Stimulated activated CD8-positive, alpha-beta memory T cell treated with anti-CD3 and anti-CD28 coated beads, Interleukin-12 subunit alpha, Interleukin-12 subunit beta, amount 100 ng/mL, for 24 hours (primary cell): ENCODE measurements around the gene PSMD3.

Experiments used
- DNase-seq: peaks from one replicate; pipeline ENCODE4 v3.0.0-alpha.2; 2020; ENCODE audit errors: extremely low read depth

The PSMD3 gene

GRCh38 chr17:40022497-40022896 is 41.9 kb downstream of the PSMD3 start:
- no peak for DNase-seq

- no peak for DNase-seq
These were observed 42.4 kb downstream of the PSMD3 start for GRCh38 chr17:40022961-40023541.

GRCh38 chr17:40023590-40024292 is 43.1 kb downstream of the PSMD3 start:
- DNase-seq, result no peak

DNA sequence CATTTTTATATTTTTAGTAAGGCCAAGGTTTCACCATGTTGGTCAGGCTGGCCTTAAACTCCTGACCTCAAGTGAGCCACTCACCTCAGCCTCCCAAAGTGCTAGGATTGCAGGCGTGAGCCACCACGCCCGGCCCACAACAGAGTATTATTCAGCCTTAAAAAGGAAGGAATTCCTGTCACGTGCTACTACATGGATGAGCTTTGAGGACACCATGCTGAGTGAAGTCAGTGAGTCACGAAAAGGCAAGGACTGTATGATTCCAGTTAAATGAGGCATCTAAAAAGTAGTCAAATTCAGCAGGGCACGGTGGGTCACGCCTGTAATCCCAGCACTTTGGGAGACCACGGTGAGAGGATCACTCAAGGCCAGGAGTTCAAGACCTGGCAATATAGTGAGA is 44.3 kb downstream of the PSMD3 start:
- no peak for DNase-seq

DNA sequence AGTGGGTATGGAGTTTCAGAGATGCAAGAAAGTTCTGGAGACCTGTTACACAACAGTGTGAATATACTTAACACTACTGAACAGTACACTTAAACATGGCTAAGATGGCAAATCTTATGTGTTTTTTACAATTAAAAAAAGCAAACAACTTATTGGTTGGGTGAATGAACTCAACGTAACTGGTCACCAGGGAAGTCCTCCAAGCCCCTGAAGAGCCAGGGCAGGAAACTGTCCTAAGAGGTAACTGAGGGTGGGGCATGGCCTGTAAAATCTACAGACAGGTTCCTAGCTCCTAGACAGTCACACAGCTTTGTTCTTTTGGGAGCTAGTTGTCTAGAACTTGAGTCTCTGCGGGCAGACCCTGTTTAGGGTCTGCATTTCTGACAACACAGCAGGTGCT is 45.0 kb downstream of the PSMD3 start:
- no peak for DNase-seq

DNA sequence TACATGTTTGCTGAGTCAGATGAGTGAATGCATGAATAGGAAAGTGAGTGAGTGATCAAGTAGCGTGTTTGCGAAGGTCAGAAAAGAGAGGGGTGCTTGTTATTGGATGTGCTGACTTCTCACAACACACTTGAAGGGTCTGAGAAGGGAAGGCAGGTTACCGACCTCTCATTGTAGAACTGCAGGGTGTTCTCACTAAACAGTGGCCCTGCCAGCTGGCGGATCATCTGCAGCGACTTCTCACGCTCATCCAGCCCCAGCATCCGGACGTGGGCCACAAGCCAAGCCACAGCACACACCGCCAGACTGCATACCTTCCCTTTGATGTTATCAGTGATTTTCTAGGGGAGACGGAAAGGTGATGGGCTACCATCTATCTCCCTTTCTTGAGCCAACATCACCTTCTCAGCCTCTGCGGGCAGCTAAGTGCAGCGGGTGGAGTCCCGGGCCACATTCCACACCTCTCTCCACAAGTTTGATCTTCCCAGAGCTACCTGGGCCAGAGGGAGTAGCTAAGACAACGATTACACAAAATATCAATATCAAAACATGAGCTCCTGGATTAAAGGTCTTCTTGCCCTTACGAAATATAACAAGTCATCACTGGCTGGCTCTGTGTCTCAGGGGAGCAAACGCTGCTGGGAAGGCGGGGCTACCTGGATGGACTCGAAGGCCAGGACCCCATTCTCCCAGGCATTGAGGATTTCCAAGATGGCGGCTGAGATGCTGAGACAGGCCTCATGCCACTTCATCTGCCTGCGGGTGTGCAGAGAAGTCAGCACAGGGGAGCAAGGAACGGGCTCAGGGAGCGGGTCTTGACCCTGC is 45.6 kb downstream of the PSMD3 start:
- no peak for DNase-seq

- DNase-seq, result peak; percentile 33
These were observed 46.4 kb downstream of the PSMD3 start for GRCh38 chr17:40026816-40027613.

GRCh38 chr17:40027614-40028012 is 47.0 kb downstream of the PSMD3 start:
- no peak for DNase-seq

- DNase-seq, result no peak
These were observed 48.0 kb downstream of the PSMD3 start for GRCh38 chr17:40028595-40028994.

DNA sequence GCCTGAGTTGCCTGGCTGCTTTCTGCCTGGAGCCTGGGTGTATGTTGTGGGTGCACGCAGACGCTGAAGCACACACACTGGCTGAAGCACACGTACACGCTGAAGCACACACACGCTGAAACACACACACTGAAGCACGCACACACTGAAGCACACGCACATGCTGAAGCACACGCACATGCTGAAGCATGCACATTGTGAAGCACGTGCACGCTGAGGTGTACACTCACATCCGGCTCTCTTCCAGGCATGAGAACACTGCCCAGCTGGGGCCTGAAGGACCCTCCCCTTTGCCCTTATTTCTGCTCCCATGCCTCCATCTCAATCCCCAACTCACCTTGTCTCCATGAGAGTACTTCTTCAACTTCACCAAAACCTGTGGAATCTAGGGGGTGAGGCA is 51.1 kb downstream of the PSMD3 start:
- no peak for DNase-seq

DNA sequence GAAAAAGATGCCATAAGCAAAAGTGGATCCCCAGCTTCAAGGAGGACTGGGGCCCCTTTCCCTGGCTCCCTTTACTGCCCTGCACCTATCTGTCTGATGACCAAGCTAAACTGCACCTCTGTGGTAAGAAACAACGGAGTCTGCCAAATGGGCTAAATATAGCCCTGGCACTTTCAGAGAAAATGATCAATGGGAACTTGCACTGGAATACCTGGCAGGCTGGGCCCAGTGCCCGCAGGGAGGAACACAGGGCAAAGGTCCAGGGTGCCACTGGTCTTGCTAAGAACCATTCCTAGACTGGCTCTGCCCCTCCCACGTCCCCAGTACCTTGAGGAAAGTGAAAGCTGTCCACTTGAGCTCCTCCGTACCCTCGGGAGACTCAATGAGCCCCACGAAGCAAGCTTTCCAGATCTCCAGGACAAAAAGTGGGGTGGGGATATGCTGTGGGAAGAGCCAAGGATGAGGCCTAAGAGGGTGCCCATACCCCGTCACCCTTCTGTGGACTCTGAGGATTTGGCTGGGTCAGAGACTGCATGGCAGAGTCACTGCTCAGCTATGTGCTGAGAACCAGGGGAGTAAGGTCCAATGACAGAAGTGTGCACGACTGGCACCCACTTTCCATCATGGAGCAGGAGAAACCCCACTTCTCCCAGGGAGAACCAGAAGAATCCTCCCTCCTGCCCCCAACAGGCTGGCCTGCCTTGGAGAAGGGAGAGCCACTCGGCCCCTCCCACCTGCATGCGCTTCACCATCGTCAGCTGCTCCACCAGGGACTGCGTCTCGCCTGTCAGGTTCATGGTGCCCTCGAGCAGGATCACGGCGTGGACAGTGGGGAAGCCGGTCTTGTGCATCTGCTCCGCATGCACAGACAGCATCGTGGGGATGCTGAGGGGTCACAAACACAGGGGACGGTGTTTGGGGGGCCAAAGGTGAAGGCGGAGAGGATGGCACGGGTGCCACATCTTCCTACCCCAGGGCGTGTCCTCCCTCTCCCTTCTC is 52.0 kb downstream of the PSMD3 start:
- DNase-seq, result no peak

DNA sequence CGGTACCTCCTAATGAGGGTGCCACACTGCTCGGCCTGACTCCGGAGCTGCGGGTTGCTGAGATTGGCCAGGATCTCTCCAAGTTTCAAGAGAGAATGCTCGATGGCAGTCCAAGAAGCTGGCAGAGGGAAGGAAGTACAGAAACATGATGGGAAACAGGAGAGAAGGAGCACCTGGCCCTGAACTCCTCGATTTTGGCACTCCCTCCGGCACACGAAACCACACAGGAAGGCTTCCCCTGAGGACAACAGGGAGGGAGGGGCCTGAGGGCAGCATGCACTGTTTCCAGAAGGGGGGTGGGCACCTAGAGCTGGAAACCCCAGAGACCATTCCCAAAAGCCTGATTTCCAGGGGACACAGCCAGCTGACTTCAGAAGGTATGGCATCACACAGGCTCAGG is 52.7 kb downstream of the PSMD3 start:
- no peak for DNase-seq

DNA sequence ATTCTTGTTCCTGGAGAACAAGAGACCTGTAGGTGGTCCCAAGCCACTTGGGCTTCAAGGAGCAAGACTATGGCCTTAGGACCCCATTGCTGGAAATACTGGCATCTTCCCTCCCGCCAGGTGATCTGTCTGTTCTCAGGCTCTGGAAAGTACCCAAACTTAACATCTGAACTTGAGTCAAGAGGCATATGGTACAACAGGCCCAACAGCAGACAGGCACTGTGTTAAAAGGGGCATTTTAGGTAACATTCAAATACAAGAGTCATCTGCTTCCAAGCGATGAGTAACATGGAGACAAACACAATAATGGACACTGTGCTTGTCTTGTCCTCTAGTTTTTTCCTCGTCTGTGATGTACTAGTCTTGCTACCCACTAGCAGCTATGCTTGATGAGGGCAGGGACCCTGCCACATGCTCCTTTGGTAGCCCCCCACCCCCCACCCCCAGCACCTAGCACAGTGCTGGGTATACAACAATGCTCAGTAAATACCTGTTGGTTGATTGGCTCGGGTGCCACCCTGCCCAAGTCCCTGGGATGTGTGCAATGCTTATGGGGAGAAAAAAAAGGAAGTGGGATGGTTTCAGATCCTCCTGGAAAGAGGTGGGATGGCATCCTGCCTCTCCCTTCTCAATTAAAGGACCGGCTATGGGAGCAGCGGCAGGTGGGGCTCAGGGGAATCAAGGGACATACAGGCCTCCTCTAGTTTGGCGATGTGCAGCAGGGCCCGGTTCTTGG is 54.0 kb downstream of the PSMD3 start:
- no peak for DNase-seq

DNA sequence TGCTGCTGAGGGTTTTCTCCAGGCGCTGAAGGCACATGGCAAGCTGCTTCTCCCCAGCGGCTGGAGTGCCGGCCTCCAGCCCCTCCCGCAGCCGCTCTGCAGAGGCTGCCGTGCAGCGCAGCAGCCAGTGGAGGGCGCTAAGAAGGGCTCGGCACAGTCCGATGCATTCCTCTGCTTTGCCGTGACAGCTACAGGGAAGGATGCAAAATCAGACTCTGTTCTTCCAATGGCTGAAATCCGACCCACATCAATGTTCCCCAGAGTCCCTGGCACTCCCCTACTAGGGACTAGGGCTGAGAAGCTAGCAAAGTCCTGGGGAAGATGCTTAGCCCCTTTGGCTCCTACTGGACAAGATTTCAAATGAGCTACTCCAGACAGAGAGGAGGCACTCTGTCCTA is 54.6 kb downstream of the PSMD3 start:
- no peak for DNase-seq

- DNase-seq, result no peak
These were observed 58.4 kb downstream of the PSMD3 start for GRCh38 chr17:40038882-40039513.

GRCh38 chr17:40041196-40041595 is 60.6 kb downstream of the PSMD3 start:
- DNase-seq, result no peak
